Peyer's patch (tissue), 4 donors: ENCODE data around the gene RCSD1.

Experiments
- POLR2A ChIP-seq, 2 donors: fragments of 450-650 bp; IDR thresholded peaks; one replicate each; pipeline ENCODE4 v1.5.1; 2017; ENCODE audit warnings: antibody characterized with exemption in 2 of 2, mild to moderate bottlenecking in 2 of 2, moderate library complexity in 2 of 2
- TF ChIP-seq, protein P1 (sequence below), 6 experiments: fragments of 450-650 bp in 4 of 6; fragments of 200-600 bp in 2 of 6; sonication (generic) in 1 of 6; IDR thresholded peaks; one replicate each; pipeline ENCODE4 v1.5.1; 2017 to 2019; ENCODE audit warnings: antibody characterized with exemption in 6 of 6, mild to moderate bottlenecking in 3 of 6, moderate library complexity in 1 of 6

DNA sequence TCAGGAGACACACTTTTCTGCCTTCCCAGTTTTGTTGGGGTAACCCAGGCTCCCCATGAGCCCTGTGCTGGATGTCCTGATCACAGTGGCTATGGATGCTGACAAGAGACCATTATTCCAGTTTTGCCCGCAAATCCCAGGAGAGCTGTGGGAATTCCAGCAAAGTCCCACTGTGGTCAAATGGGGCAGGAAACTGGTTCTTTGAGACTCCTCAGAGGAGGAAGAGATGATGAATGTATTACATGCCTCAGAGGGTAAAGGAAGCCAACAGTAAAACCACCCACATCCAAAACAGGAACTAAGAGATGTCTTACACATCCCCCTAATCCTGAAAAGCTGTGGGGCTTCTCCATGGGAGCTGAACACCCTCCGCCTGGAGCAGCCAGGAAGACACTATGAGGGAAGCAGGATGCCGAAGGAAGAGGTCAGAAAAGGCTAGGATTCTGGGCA is 78.9 kb downstream of the RCSD1 start:
- TF ChIP-seq, protein P1, sequence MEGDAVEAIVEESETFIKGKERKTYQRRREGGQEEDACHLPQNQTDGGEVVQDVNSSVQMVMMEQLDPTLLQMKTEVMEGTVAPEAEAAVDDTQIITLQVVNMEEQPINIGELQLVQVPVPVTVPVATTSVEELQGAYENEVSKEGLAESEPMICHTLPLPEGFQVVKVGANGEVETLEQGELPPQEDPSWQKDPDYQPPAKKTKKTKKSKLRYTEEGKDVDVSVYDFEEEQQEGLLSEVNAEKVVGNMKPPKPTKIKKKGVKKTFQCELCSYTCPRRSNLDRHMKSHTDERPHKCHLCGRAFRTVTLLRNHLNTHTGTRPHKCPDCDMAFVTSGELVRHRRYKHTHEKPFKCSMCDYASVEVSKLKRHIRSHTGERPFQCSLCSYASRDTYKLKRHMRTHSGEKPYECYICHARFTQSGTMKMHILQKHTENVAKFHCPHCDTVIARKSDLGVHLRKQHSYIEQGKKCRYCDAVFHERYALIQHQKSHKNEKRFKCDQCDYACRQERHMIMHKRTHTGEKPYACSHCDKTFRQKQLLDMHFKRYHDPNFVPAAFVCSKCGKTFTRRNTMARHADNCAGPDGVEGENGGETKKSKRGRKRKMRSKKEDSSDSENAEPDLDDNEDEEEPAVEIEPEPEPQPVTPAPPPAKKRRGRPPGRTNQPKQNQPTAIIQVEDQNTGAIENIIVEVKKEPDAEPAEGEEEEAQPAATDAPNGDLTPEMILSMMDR (IDR thresholded peaks at IDR 0.05), result no peak
- no peak for TF ChIP-seq POLR2A (IDR thresholded peaks at IDR 0.05)
